Sciatic nerve (tissue), 2 donors: ENCODE results near the gene GJB3. TPM values are rescaled to one million over a fixed set of nuclear protein-coding genes. Genes with fewer than 3 reads are reported as not detected.

Source experiments
- ATAC-seq: fragments of 200-7000 bp; cut with Tn5 transposase; one replicate; pipeline ENCODE4 v1.9.1; 2020; ENCODE audit warnings: mild to moderate bottlenecking, moderate library complexity
- DNase-seq: peaks from one replicate; pipeline ENCODE4 v3.0.0-alpha.2; 2020; ENCODE audit warnings: low spot score
- intact Hi-C: fragments of 100-400 bp; cut with DNase I; formaldehyde crosslinking; loops from one replicate; pipeline ENCODE4 v1.14.2; 2022
- total RNA-seq: library from RNA; stranded (reverse); fragmentation: NEBNext Ultra II Directional; extraction: Animal tissue kit (Norgen Biotek cat#: 25700); gene quantifications from one replicate; pipeline ENCODE4 v1.2.1, GENCODE V29; 2021
- donor health status: DM: no; HTN: no; CAD: no.
- donor health status: DM: no; HTN: no; CAD: no.

The GJB3 gene
- total RNA-seq, 1 donor from 2014 or later, result 1.3 TPM

DNA sequence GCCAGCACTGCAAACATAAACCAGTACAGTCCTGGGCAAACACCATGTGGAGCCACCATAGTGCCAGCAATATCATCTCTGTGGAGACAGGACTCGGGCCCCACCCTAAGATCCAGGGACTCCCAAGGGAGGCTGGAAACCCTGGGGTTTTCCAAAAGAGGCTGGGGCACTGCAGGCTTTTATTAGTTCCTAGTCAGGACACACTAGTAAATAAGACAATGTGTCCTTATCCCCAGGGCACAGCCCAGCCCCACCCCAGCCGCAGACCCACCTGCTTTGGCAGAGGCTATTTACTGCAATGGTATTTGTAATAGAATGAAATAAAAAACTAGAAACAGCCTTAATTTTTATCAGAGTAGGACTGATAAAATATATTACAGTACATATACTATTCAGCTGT is 486 bp upstream of the GJB3 start:
- ATAC-seq (no peak), DNase-seq (no peak)
- intact Hi-C loops, result no loop called here

GRCh38 chr1:34781844-34782391 is 904 bp downstream of the GJB3 start:
- no peak for DNase-seq
- peak; percentile 16 for ATAC-seq
- intact Hi-C loops, result no loop called here

- intact Hi-C loops, result loop anchor here (5.0 kb wide), 1 partner anchor 83 kb away; no protein-coding TSS in a partner anchor
- no peak for DNase-seq
- ATAC-seq, result no peak
Observed at GRCh38 chr1:34784751-34785221, 3.8 kb downstream of the GJB3 start.

DNA sequence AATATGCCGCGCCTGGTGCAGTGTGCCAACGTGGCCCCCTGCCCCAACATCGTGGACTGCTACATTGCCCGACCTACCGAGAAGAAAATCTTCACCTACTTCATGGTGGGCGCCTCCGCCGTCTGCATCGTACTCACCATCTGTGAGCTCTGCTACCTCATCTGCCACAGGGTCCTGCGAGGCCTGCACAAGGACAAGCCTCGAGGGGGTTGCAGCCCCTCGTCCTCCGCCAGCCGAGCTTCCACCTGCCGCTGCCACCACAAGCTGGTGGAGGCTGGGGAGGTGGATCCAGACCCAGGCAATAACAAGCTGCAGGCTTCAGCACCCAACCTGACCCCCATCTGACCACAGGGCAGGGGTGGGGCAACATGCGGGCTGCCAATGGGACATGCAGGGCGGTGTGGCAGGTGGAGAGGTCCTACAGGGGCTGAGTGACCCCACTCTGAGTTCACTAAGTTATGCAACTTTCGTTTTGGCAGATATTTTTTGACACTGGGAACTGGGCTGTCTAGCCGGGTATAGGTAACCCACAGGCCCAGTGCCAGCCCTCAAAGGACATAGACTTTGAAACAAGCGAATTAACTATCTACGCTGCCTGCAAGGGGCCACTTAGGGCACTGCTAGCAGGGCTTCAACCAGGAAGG is 4.3 kb downstream of the GJB3 start:
- no peak for ATAC-seq
- intact Hi-C loops, result loop anchor here (5.0 kb wide), 1 partner anchor 82 kb away; no protein-coding TSS in a partner anchor

GRCh38 chr1:34785875-34786470 is 5.0 kb downstream of the GJB3 start:
- no peak for DNase-seq
- ATAC-seq, result no peak
- intact Hi-C loops, result loop anchor here (5.0 kb wide), 1 partner anchor 81 kb away; no protein-coding TSS in a partner anchor

More for the DNA sequence above, 4.3 kb downstream of the GJB3 start:
- no peak for DNase-seq

DNA sequence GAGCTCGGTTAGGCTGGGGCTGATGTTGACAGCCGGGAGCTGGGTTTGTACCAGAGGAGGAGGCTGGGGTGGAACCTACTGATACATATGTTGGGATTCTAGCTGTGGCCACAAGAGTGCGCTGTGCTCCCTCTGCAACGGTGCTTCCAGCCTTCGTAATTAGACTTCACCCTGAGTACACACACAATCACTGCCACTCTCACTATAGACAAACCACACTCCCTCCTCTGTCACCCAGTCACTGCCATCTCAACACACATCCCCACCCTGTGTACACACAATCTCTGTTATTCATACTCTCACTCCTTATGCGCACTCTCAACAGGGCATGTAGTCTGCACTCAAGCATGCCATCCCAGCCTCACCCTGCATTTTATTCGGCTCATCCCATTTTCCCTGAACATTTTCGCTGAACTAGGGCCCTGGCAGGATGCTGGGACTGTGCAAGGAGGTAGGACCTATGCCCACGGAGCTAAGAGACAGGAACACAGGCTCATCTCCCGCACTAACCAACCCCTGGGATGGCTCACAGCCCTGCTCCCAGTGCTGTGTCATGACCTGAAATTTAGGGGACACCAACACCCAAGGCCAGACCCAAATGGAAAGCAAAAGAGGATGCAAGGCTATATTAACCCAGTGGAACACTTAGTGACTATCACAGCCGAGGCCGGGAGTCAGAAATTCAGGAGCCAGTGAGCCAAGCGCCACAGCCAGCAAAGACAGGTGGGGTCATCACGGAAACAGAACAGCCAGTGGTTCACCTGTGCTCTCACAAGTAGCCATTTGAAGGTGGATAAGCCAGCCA is 5.7 kb downstream of the GJB3 start:
- intact Hi-C loops, result loop anchor here (5.0 kb wide), 1 partner anchor 81 kb away; no protein-coding TSS in a partner anchor
- DNase-seq (peak; percentile 80), ATAC-seq (peak; percentile 62)

DNA sequence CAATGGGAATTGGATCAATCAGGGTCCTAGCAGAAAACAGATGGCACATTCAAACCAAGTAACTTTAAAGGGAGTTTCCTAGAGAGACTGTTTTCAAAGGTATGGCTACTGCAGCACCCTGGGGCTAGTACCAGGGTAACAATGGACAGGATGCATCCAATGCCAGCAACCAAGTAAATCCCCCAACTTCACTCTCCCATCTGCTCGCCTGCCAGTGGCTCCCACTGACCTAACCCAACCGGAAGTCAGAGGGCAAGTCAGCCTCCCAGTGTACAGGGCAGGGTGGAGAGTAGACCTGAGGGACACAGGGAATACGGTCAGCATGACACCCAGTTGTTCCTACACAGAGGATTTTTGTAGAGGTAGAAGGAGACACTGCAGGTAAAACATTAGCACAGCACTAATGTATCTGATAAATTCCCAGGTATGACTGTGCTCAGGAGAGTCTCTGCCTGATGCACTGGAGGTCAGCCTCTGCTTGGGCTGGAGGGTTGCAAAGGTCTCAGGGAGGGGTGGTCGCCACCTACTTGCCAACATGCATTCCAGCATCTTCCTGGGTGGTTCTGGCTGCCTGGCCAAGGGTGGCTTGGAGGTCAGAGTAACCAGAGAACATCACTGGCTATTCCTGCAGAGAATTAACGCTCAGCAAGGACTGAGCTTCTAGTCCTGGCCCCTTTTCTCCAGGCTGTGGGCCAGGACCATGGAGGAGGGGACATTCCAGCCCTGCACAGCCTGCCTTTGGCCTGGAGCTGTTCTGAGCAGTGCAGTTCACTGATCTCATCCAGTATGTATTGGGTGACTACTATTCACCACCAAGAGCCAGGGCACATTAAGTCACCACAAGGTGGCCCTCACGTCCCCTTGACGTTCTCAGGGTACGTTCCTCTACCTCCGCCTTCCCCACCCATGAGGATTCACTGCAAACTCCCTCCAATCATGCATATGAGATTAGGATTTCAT is 6.7 kb downstream of the GJB3 start:
- DNase-seq (no peak), ATAC-seq (no peak)
- intact Hi-C loops, result loop anchor here (5.0 kb wide), 1 partner anchor 80 kb away; no protein-coding TSS in a partner anchor

- DNase-seq (no peak), ATAC-seq (peak; percentile 65)
- intact Hi-C loops, result no loop called here
Observed at GRCh38 chr1:34790985-34791384, 10.0 kb downstream of the GJB3 start.

GRCh38 chr1:34792424-34792823 is 11.4 kb downstream of the GJB3 start:
- intact Hi-C loops, result no loop called here
- no peak for ATAC-seq

DNA sequence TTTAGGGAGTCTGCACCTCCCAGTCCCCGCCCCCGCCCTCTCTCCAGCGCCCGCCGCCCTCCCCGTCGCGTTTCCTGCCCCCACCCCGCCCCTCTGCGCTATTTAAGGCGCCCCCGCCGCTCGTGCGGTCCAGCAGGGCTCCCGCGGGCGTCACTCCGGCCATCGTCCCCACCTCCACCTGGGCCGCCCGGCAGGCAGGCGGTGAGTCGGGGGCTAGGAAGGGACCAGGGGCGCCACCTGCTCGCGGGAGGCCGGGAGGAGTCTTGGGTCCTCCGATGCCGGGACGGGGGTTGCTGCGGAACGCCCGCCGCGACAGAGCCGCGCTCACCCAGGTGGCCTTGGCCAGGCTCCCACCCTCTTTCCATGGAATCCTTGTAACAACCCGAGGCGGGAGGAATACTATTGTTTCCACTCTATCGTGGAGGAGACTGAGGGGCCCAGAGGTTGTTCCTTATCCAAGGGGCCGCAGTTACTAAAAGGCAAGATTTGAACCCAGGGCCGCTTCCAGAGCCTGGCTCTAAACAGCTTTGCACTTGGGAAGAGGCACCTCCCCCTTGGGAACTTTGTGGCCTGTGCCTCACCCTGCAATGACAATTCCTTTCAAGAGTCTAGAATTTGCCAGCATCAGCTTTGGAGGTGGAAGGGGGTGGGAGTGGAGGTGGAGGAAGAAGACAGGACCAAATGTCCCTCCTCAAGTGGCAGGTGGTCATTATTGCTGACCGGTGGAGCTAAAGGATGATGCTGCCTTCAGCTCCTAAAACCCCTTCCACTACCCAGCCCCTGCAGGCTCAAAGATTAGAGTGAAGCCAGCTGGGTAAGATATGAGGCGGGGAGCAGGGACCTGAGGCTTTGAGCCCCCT is 12.1 kb downstream of the GJB3 start, which contains the start of gene GJA4:
Gene GJA4, plus strand, starts transcription at position 132 of the 860 bp plus-strand sequence. CDS start 1,215 bp downstream, outside the sequence.
- intact Hi-C loops, result no loop called here
- no peak for ATAC-seq
- DNase-seq, result no peak

More at GRCh38 chr1:34792424-34792823, 11.4 kb downstream of the GJB3 start:
- DNase-seq, result no peak

GRCh38 chr1:34794001-34794789 is 13.2 kb downstream of the GJB3 start:
- ATAC-seq (no peak), DNase-seq (no peak)
- intact Hi-C loops, result no loop called here

- intact Hi-C loops, result no loop called here
- no peak for DNase-seq
- no peak for ATAC-seq
Observed at GRCh38 chr1:34794790-34795180, 13.8 kb downstream of the GJB3 start.

DNA sequence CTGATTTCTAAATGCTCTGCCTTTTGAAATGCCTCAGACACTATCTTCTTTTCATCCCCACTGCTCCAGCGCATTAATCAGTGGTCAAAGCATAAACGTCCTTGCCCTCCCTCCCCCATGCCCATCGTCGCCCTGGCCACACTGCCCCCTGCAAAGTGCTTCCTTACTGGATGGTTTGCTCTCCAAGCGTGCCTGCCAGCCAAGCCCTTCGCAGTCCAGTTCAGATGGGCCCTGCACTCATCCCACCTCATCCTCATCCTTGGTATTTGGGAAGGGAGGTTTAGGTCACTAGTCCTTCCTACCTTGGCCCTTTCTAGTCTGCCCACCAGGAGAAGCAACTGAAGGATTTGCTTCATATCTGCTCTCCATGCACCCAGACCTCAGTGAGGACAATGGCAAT is 14.9 kb downstream of the GJB3 start:
- no peak for ATAC-seq
- no peak for DNase-seq
- intact Hi-C loops, result no loop called here

GRCh38 chr1:34796990-34797389 is 16.0 kb downstream of the GJB3 start:
- no peak for DNase-seq
- ATAC-seq, result no peak
- intact Hi-C loops, result no loop called here

GRCh38 chr1:34800214-34800613 is 19.2 kb downstream of the GJB3 start:
- DNase-seq (no peak), ATAC-seq (no peak)
- intact Hi-C loops, result no loop called here

GRCh38 chr1:34803770-34804169 is 22.8 kb downstream of the GJB3 start:
- intact Hi-C loops, result no loop called here

DNA sequence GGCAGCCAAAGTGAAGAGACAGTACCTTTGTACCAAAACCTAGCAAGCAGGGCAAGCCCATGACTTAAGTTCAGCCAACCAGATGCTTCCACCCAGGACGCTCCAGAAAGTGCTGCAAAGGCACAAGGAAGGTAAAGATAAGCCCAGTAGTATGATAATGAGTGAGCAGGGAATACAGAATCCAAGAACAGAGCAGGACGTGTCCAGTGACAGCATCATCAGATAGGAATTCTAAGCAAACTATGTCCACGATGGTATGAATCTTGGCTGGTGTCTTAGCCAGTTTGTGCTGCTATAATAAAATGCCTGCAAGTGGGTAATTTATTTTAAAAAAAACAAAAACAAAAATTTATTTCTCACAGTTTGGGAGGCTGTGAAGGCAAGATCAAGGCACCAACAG is 25.4 kb downstream of the GJB3 start:
- DNase-seq (no peak), ATAC-seq (no peak)
- intact Hi-C loops, result no loop called here

More at GRCh38 chr1:34803770-34804169, 22.8 kb downstream of the GJB3 start:
- DNase-seq (no peak), ATAC-seq (no peak)
